PFSK-1 (cell line): ENCODE data around the gene COL6A3.

Experiments
- FOXP2 ChIP-seq: optimal IDR thresholded peaks from 2 replicates; pipeline ENCODE3; 2011; ENCODE audit warnings: borderline replicate concordance, control low read depth, inconsistent platforms; ENCODE audit not compliant: insufficient read depth; ENCODE audit errors: extremely low read length, extremely low read depth
- POLR2AphosphoS5 ChIP-seq: IDR thresholded peaks from 2 replicates; pipeline ENCODE4 v1.6.1; 2012; ENCODE audit warnings: low read depth, mild to moderate bottlenecking, control low read depth, low read length, moderate library complexity
- REST ChIP-seq, 2 experiments: IDR thresholded peaks; 2 replicates each; pipeline versions ENCODE4 v1.6.1 to v1.8.0; 2011 to 2012; ENCODE audit warnings: low read depth in 2 of 2, low read length in 2 of 2, control low read depth in 1 of 2, inconsistent platforms in 1 of 2, mild to moderate bottlenecking in 1 of 2, moderate library complexity in 1 of 2; ENCODE audit not compliant: insufficient read depth in 1 of 2
- SIN3A ChIP-seq: IDR thresholded peaks from 2 replicates; pipeline ENCODE4 v1.6.1; 2012; ENCODE audit warnings: mild to moderate bottlenecking, low read length, moderate library complexity, borderline replicate concordance; ENCODE audit not compliant: insufficient read depth
- TAF1 ChIP-seq: IDR thresholded peaks from 2 replicates; pipeline ENCODE4 v1.6.1; 2012; ENCODE audit warnings: low read length, control low read depth, borderline replicate concordance; ENCODE audit not compliant: insufficient read depth

The COL6A3 gene

GRCh38 chr2:237283131-237283928 lies 130.6 kb downstream of the COL6A3 start:
- TF ChIP-seq REST (IDR thresholded peaks at IDR 0.05; ENCODE audit: insufficient read depth in 1 of 2, low read depth in 2 of 2, low read length in 2 of 2), result no peak
- TF ChIP-seq POLR2AphosphoS5, result no peak
- no peak for TF ChIP-seq FOXP2
- no peak for TF ChIP-seq TAF1
- TF ChIP-seq SIN3A, result no peak

DNA sequence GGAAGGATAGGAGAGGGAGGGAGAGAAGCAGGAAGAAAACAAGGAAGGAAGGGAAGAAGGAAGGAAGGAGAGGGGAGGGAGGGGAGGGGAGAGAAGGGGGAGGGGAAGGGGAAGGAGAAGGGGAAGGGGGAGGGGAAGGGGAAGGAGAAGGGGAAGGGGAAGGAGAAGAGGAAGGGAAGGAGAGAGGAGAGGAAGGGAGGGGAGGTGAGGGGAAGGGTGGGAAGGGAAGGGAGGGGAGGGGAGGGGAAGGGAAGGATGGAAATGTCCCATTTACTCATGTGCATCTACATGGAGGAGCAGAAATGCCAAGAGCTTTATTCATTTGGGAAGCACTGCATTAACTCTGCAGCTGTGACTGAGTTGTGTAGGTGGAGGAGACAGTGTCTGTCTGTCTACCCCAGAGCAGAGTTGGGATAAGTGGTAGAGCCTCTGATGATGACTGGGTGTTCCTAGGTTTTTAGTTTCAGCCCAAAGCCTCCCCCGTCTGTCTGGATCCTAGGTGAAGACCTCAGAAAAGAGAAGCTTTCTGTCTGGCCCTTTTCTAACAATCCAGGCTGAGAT lies 131.3 kb downstream of the COL6A3 start:
- TF ChIP-seq TAF1 (no peak), FOXP2 (no peak), SIN3A (no peak), POLR2AphosphoS5 (no peak), REST (IDR thresholded peaks at IDR 0.05; ENCODE audit: insufficient read depth in 1 of 2, low read depth in 2 of 2, low read length in 2 of 2) (no peak)

DNA sequence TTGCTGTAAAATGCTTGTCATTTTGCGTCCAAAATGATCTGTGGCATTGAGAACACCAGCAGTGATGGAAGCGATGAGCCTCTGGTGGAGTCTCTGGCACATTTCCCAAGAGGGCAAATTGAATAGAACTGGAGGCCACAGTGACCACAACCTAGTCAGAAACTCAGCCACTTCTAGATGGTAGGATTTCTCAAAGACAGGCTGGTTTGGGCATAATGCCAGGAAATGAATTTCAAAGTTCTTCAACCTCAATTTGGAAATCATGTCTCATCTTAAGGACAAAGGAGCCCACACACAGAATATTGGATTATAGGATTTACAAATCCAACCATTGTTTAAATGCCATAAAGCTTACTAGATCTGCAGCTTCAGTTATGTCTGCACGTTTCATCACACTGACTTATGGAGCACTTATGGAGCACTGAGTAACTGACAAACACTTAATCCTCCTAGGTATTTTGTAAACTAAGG lies 132.1 kb downstream of the COL6A3 start:
- TF ChIP-seq REST (IDR thresholded peaks at IDR 0.05; ENCODE audit: insufficient read depth in 1 of 2, low read depth in 2 of 2, low read length in 2 of 2) (no peak), SIN3A (no peak), FOXP2 (no peak), TAF1 (no peak), POLR2AphosphoS5 (no peak)

DNA sequence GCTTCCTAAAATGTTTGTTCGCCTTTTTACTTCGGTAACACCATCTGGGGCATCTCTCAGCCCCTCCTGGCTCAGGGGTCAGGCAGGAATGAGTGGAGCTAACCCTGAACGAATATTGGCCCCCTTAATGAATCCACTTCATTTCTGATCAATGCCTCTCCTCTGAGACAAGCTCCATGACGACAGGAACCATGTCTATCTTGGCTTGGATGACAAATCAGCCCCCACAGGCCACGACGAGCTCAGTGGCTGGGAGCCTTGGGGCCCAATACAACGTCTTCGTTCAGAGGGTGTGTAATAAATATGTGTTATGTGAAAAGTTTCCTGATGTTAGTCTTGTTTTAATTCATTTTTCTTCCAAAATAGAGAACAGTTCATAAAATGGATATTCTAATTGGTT lies 133.0 kb downstream of the COL6A3 start:
- no peak for TF ChIP-seq REST (IDR thresholded peaks at IDR 0.05; ENCODE audit: insufficient read depth in 1 of 2, low read depth in 2 of 2, low read length in 2 of 2)
- no peak for TF ChIP-seq SIN3A
- TF ChIP-seq TAF1, result no peak
- TF ChIP-seq FOXP2, result no peak
- no peak for TF ChIP-seq POLR2AphosphoS5
